ENCODE results near the gene ABCG4. TPM values are rescaled to one million over a fixed set of nuclear protein-coding genes. Genes with fewer than 3 reads are reported as not detected.

Gene ABCG4
- total and polyA plus RNA-seq, 9 of the 15 experiments (the other 6 are each of a cell fraction or from before 2014, with no cell fraction given), result 0.03 to 0.11 (median 0.07) TPM; not detected in 4

GRCh38 chr11:119175493-119176077 lies 26.7 kb downstream of the ABCG4 start:
- H3K9ac ChIP-seq (ENCODE audit: insufficient read depth in 1 of 2, low read depth in 2 of 2, low read length in 2 of 2), result peak overlapping the region in 1 of 2 experiments; percentile 73; a peak in 1 of 4 replicates
- TF ChIP-seq CBX8 (IDR thresholded peaks at IDR 0.05; ENCODE audit: borderline replicate concordance, extremely low read depth, low read depth, low read length, poor library complexity, severe bottlenecking) (no peak), MAFG (tag; conservative IDR thresholded peaks at IDR 0.05) (peak; percentile 75), MAFF (IDR thresholded peaks at IDR 0.05; ENCODE audit: low read length) (peak; percentile 30; the same call in 1 of the 2 replicates), MIER1 (IDR thresholded peaks at IDR 0.05; ENCODE audit: low read depth) (no peak), SMARCA4 (IDR thresholded peaks at IDR 0.05) (peak; percentile 62; the same call in 1 of the 2 replicates), ARID1B (IDR thresholded peaks at IDR 0.05) (peak; percentile 46; the same call in 1 of the 2 replicates), MEIS2 (IDR thresholded peaks at IDR 0.05; ENCODE audit: partially characterized antibody) (peak; percentile 38), TCFL5 (CRISPR knock-in tag; conservative IDR thresholded peaks at IDR 0.05) (no peak), JUND (IDR thresholded peaks at IDR 0.05; ENCODE audit: borderline replicate concordance, low read depth, low read length) (peak; percentile 87; the same call in 1 of the 2 replicates), JUND (tag; IDR thresholded peaks at IDR 0.05; ENCODE audit: borderline replicate concordance, low read depth, low read length) (peak; percentile 95), ZNF324 (CRISPR knock-in tag; IDR thresholded peaks at IDR 0.05) (no peak), NRF1 (conservative IDR thresholded peaks at IDR 0.05 in 1 of 2, IDR thresholded peaks at IDR 0.05 in 1 of 2) (no peak), NFE2 (IDR thresholded peaks at IDR 0.05; ENCODE audit: low read depth) (peak; percentile 50), C11orf30 (IDR thresholded peaks at IDR 0.05; ENCODE audit: low read depth) (peak; percentile 81), FOXA1 (IDR thresholded peaks at IDR 0.05; ENCODE audit: borderline replicate concordance) (no peak), FOSL1 (tag; conservative IDR thresholded peaks at IDR 0.05) (peak; percentile 85), DPF2 (IDR thresholded peaks at IDR 0.05) (peak; percentile 56), ATF3 (IDR thresholded peaks at IDR 0.05) (peak; percentile 97), ATF3 (CRISPR knock-in tag; conservative IDR thresholded peaks at IDR 0.05) (no peak), ZNF316 (IDR thresholded peaks at IDR 0.05) (peak; percentile 74), DEAF1 (CRISPR knock-in tag; IDR thresholded peaks at IDR 0.05) (no peak), SLC30A9 (CRISPR knock-in tag; IDR thresholded peaks at IDR 0.05) (no peak), XRCC4 (IDR thresholded peaks at IDR 0.05; ENCODE audit: extremely low read depth, insufficient read depth, insufficient read length) (no peak)

More at GRCh38 chr11:119175493-119176077, 26.7 kb downstream of the ABCG4 start:
- Histone ChIP-seq H3K36me3 (ENCODE audit: control insufficient read depth, insufficient read depth, low read length) (no peaks in the 10 kb centered on the region), H3K4me2 (ENCODE audit: insufficient read depth, low read length) (no peak overlapping the region), H3K9me1 (ENCODE audit: control insufficient read depth, insufficient read depth, low read length) (no peaks in the 10 kb centered on the region), H3K4me1 (replicated peaks in 1 of 2; ENCODE audit: control insufficient read depth in 2 of 2, insufficient read depth in 2 of 2, low read length in 2 of 2) (peaks cover 28 to 37% of the 10 kb centered on the region in 2 experiments), H3K4me3 (no peak overlapping the region), H3K9me3 (replicated peaks; ENCODE audit: control insufficient read depth, insufficient read depth, low read depth, low read length) (no peaks in the 10 kb centered on the region), H3K79me2 (ENCODE audit: control insufficient read depth, insufficient read depth, low read length) (no peaks in the 10 kb centered on the region), H3K27me3 (ENCODE audit: control insufficient read depth in 2 of 2, insufficient read depth in 2 of 2, low read length in 2 of 2) (no peaks in the 10 kb centered on the region), H2AFZ (ENCODE audit: low read depth, low read length) (peak overlapping the region; percentile 67), H4K20me1 (replicated peaks; ENCODE audit: control insufficient read depth, insufficient read depth, low read length) (no peaks in the 10 kb centered on the region), H3K27ac (ENCODE audit: extremely low read depth, low read depth, low read length) (peak overlapping the region; percentile 53; the same call in 2 of the 3 replicates)
- peak; percentile 44 to 54 (median 48) for DNase-seq (ENCODE audit: extremely low read depth in 1 of 4, low spot score in 3 of 4)
- FAIRE-seq, result peak; percentile 77
- BruUV-seq (replicated peaks), result no TSS peak
- in situ Hi-C loops (cut with MboI) (no loop called here), intact Hi-C loops (cut with micrococcal nuclease) (no loop called here)
- POLR2A ChIA-PET, result interaction anchor here (1.0 to 1.6 kb wide), 3 partner anchors 9 to 11 kb away, joined by 3 to 6 read pairs (median 5); partner anchors contain the start of gene NHERF4
- CTCF ChIA-PET (ENCODE audit: low intra/inter-chr PET ratio), result no interaction called here
- WGBS (ENCODE audit: insufficient coverage, low coverage, missing lambda C conversion rate), result 35% methylated on average over 6 of the region's 6 CpGs
- ATAC-seq, result peak; percentile 52
